Activated naive CD8-positive, alpha-beta T cell (primary cell): ENCODE data around the gene LYPLA2.
A peak's percentile ranks its signal among the peaks of the same experiment; 100 is the strongest.

Experiments used
- H3K27ac Mint-ChIP-seq: one replicate; pipeline ENCODE4 v1.8.0; 2021; ENCODE audit warnings: mixed read lengths
- H3K27me3 Mint-ChIP-seq: one replicate; pipeline ENCODE4 v1.8.0; 2021; ENCODE audit warnings: mixed read lengths
- H3K36me3 Mint-ChIP-seq: one replicate; pipeline ENCODE4 v1.8.0; 2021; ENCODE audit warnings: mixed read lengths
- H3K4me1 Mint-ChIP-seq: one replicate; pipeline ENCODE4 v1.8.0; 2021; ENCODE audit warnings: low read depth, mixed read lengths
- H3K4me3 Mint-ChIP-seq: one replicate; pipeline ENCODE4 v1.8.0; 2021; ENCODE audit warnings: mild to moderate bottlenecking, mixed read lengths
- H3K9me3 Mint-ChIP-seq: one replicate; pipeline ENCODE4 v1.8.0; 2021; ENCODE audit warnings: low read depth, mixed read lengths

The LYPLA2 gene

GRCh38 chr1:23803674-23804073 lies 12.7 kb downstream of the LYPLA2 start:
- Mint-ChIP-seq H3K4me3 (no peak overlapping the region), H3K9me3 (no peaks in the 10 kb centered on the region), H3K4me1 (peaks cover 9% of the 10 kb centered on the region), H3K27ac (no peak overlapping the region), H3K27me3 (no peaks in the 10 kb centered on the region), H3K36me3 (peaks cover 2% of the 10 kb centered on the region)

GRCh38 chr1:23804183-23804835 lies 13.4 kb downstream of the LYPLA2 start:
- H3K36me3 Mint-ChIP-seq, result peaks cover 2% of the 10 kb centered on the region
- no peak overlapping the region for H3K4me3 Mint-ChIP-seq
- H3K27ac Mint-ChIP-seq, result no peak overlapping the region
- peaks cover 6% of the 10 kb centered on the region for H3K4me1 Mint-ChIP-seq
- no peaks in the 10 kb centered on the region for H3K27me3 Mint-ChIP-seq
- H3K9me3 Mint-ChIP-seq, result no peaks in the 10 kb centered on the region

DNA sequence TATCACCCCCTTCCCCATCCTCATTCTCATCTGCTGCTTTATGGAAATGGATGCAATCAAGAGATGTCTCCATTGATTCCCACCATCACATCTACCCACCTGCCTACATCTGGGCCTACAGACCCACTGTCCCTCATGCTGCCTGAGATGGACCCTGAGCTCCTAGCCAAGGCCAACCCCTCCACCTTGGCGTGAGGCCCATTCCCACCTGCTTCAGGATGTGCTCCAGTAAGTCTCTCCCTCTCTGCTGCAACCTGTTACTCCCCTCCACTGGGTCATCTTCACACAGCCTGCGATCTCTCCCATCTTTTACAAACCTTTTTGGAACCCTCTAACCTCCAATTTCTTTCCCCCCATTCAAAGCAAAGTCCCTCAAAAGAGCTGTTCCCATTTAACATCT lies 14.1 kb downstream of the LYPLA2 start:
- Mint-ChIP-seq H3K27ac (no peak overlapping the region), H3K27me3 (no peaks in the 10 kb centered on the region), H3K4me1 (peaks cover 7% of the 10 kb centered on the region), H3K36me3 (peaks cover 2% of the 10 kb centered on the region), H3K9me3 (no peaks in the 10 kb centered on the region), H3K4me3 (no peak overlapping the region)

DNA sequence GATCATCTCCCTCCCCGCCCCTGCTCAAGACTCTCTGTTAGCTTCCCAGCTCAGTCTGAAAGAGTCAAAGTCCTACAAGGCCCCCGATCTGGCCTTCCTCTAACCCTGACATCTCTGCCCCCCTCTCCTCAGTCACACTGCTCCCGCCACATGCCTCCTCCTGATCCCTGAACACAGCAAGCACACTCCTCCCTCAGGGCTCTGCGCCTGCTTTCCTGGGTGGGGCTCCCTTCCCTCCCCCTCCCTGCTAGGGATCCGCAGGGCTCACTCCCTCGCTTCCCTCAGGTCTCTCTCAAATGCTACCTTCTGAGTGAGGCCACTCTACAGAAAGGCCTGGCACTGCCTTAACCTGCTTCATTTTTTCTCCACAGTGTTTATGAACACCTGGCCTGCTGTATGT lies 15.3 kb downstream of the LYPLA2 start:
- Mint-ChIP-seq H3K27ac (no peak overlapping the region), H3K27me3 (no peaks in the 10 kb centered on the region), H3K4me3 (no peak overlapping the region), H3K4me1 (peaks cover 10% of the 10 kb centered on the region), H3K36me3 (peaks cover 2% of the 10 kb centered on the region), H3K9me3 (no peaks in the 10 kb centered on the region)

- no peaks in the 10 kb centered on the region for H3K9me3 Mint-ChIP-seq
- peaks cover 10% of the 10 kb centered on the region for H3K4me1 Mint-ChIP-seq
- no peak overlapping the region for H3K4me3 Mint-ChIP-seq
- H3K27me3 Mint-ChIP-seq, result no peaks in the 10 kb centered on the region
- no peak overlapping the region for H3K27ac Mint-ChIP-seq
- peaks cover 2% of the 10 kb centered on the region for H3K36me3 Mint-ChIP-seq
Observed at GRCh38 chr1:23807453-23807852, 16.5 kb downstream of the LYPLA2 start.

DNA sequence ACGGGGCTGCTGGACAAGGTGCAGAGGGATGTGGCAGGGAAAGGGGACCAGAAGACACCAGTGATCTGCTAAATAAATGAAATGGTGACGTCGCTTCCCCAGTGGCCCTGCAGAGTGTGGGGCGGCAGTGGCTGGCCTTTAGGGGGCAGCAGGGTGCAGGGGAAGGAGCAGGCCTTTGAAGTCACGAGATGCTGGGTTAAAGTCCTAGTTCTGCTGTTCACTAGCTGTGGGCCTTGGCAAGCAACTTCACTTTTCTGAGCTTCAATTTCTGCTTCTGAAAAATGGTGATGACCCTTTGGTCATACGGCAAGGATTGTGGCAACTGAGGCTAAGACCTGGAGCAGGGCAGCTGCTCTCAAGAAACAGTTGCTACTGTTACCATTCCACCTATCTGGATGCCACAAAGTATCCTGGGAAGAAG lies 18.8 kb downstream of the LYPLA2 start:
- H3K4me3 Mint-ChIP-seq, result no peak overlapping the region
- peaks cover 2% of the 10 kb centered on the region for H3K36me3 Mint-ChIP-seq
- no peaks in the 10 kb centered on the region for H3K9me3 Mint-ChIP-seq
- H3K4me1 Mint-ChIP-seq, result peaks cover 10% of the 10 kb centered on the region
- no peak overlapping the region for H3K27ac Mint-ChIP-seq
- H3K27me3 Mint-ChIP-seq, result no peaks in the 10 kb centered on the region

DNA sequence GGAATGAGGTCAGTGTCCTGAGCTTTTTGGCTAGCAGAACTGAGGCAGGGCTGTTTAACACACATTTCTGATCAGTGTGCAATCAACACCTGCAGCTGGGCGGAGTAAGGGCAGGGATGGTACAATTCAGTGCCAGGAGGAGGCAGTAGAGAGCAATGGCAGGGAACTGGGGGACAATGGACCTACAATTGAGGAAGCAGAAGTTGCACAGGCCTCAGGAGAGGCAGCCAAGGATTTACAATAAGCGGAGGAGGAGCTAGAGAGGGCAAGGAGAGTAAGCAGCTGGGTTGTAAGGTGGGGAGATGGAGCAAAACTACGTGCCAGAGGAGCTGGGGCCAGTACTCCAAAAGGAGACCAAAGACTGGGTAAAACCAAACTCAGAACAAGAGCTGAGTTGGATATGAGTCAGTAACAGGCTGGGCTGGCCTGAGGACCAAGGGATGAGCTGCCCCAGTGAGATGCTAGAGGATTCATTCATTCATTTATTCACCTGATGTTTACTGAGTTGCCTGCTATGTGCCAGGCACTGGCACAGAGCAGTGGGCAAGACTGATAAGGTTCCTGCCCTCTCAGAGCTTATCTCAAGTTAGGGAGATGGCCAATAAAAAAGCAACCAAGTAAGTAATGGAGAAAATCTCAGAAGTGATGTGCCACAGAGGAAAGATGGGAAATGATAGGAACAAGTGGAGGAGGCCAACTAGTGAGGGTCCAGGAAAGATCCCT lies 20.0 kb downstream of the LYPLA2 start:
- peaks cover 2% of the 10 kb centered on the region for H3K36me3 Mint-ChIP-seq
- peaks cover 10% of the 10 kb centered on the region for H3K4me1 Mint-ChIP-seq
- no peak overlapping the region for H3K4me3 Mint-ChIP-seq
- no peaks in the 10 kb centered on the region for H3K9me3 Mint-ChIP-seq
- H3K27me3 Mint-ChIP-seq, result no peaks in the 10 kb centered on the region
- H3K27ac Mint-ChIP-seq, result peak overlapping the region; percentile 46

- Mint-ChIP-seq H3K36me3 (no peaks in the 10 kb centered on the region), H3K4me3 (no peak overlapping the region), H3K4me1 (peaks cover 10% of the 10 kb centered on the region), H3K27ac (no peak overlapping the region), H3K9me3 (no peaks in the 10 kb centered on the region), H3K27me3 (no peaks in the 10 kb centered on the region)
Observed at GRCh38 chr1:23814016-23814415, 23.1 kb downstream of the LYPLA2 start.

DNA sequence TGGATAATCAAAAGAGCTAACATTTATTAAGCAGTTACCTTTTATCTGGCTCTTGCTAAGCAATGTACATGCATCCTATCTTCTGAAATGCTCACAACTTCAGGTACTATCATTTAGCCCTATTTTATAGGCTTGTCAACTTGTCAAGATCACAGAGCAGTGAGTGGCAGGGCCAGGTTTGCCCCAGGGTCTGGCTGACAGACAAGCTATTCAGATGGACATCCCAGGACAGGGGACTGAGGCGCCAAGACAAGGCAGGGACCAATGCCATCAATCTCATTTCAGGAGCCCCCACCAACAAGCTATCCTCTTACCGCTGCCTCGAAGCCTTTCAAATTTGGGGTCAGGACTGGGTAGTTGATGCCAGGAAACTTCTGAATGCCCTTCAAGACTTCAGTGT lies 25.4 kb downstream of the LYPLA2 start:
- Mint-ChIP-seq H3K4me1 (no peaks in the 10 kb centered on the region), H3K4me3 (no peak overlapping the region), H3K27ac (no peak overlapping the region), H3K9me3 (no peaks in the 10 kb centered on the region), H3K27me3 (no peaks in the 10 kb centered on the region), H3K36me3 (no peaks in the 10 kb centered on the region)

GRCh38 chr1:23816906-23817305 lies 26.0 kb downstream of the LYPLA2 start:
- no peaks in the 10 kb centered on the region for H3K4me1 Mint-ChIP-seq
- H3K9me3 Mint-ChIP-seq, result no peaks in the 10 kb centered on the region
- no peak overlapping the region for H3K4me3 Mint-ChIP-seq
- H3K27me3 Mint-ChIP-seq, result no peaks in the 10 kb centered on the region
- no peaks in the 10 kb centered on the region for H3K36me3 Mint-ChIP-seq
- H3K27ac Mint-ChIP-seq, result no peak overlapping the region

DNA sequence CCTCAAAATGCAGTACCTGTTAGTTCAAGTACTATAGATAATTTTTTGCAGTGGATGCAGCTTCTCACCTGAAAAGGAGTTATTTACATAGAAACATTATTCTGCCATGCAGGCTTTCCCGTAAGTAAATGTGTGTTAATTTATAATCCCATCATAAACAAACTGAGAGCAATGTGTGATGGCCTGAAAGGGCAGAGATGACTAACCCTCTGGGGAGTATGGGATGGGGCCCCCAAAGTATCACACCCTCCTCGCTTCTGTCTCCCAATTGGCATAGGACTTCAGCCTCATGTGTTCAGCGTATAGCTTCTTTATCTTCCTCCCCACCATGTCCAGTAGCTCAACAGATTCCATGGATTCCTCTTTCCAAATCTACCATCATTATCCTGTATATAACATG lies 26.7 kb downstream of the LYPLA2 start:
- no peak overlapping the region for H3K27ac Mint-ChIP-seq
- H3K4me1 Mint-ChIP-seq, result no peaks in the 10 kb centered on the region
- H3K36me3 Mint-ChIP-seq, result no peaks in the 10 kb centered on the region
- no peaks in the 10 kb centered on the region for H3K27me3 Mint-ChIP-seq
- no peak overlapping the region for H3K4me3 Mint-ChIP-seq
- no peaks in the 10 kb centered on the region for H3K9me3 Mint-ChIP-seq

- Mint-ChIP-seq H3K4me3 (peak overlapping the region; percentile 96), H3K36me3 (no peaks in the 10 kb centered on the region), H3K9me3 (no peaks in the 10 kb centered on the region), H3K27ac (peak overlapping the region; percentile 55), H3K4me1 (peaks cover 13% of the 10 kb centered on the region), H3K27me3 (no peaks in the 10 kb centered on the region)
Observed at GRCh38 chr1:23823767-23824166, 32.8 kb downstream of the LYPLA2 start.

GRCh38 chr1:23824711-23825075 lies 33.7 kb downstream of the LYPLA2 start:
- Mint-ChIP-seq H3K27ac (peak overlapping the region; percentile 96), H3K4me1 (peaks cover 13% of the 10 kb centered on the region), H3K9me3 (no peaks in the 10 kb centered on the region), H3K4me3 (peak overlapping the region; percentile 96), H3K27me3 (no peaks in the 10 kb centered on the region), H3K36me3 (no peaks in the 10 kb centered on the region)

DNA sequence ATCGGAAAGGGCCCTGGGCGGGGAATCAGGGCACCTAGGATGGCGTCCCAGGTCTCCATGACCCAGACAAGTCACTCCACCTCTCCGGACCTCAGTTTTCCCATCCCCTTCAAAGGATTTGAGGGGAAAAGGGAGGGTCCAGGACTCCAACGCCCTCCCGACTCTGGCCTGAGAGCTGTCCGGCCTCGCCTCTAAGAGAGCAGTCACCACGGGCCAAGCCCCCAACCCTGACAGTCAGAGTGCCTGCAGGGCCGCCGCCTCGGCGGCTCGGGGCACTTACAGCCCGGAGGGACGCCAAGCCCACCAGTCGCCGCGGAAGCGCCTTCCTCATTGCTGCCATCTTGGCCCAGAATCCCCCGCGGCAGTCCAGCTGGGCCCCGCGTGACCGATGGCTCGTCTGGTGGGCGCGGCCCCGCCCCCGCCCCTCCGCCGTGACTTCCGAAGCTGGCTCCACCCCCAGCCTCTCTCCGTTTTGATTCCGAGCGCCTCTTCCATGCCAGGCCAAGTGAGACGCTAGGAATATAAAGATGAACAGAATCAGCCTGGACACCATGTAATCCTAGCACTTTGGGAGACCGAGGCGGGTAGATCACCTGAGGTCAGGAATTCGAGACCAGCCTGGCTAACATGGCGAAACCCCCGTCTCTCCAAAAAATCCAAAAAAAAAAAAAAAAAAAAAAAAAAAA lies 34.3 kb downstream of the LYPLA2 start, which contains the start of gene HMGCL:
Gene HMGCL, minus strand, starts transcription at position 354 of the 686 bp plus-strand sequence. Its CDS starts 14 bp downstream, at position 340.
- no peaks in the 10 kb centered on the region for H3K36me3 Mint-ChIP-seq
- H3K4me1 Mint-ChIP-seq, result peaks cover 13% of the 10 kb centered on the region
- H3K4me3 Mint-ChIP-seq, result peak within 1 kb of the TSS; percentile 96
- no peaks in the 10 kb centered on the region for H3K9me3 Mint-ChIP-seq
- peak within 1 kb of the TSS; percentile 96 for H3K27ac Mint-ChIP-seq
- no peaks in the 10 kb centered on the region for H3K27me3 Mint-ChIP-seq

DNA sequence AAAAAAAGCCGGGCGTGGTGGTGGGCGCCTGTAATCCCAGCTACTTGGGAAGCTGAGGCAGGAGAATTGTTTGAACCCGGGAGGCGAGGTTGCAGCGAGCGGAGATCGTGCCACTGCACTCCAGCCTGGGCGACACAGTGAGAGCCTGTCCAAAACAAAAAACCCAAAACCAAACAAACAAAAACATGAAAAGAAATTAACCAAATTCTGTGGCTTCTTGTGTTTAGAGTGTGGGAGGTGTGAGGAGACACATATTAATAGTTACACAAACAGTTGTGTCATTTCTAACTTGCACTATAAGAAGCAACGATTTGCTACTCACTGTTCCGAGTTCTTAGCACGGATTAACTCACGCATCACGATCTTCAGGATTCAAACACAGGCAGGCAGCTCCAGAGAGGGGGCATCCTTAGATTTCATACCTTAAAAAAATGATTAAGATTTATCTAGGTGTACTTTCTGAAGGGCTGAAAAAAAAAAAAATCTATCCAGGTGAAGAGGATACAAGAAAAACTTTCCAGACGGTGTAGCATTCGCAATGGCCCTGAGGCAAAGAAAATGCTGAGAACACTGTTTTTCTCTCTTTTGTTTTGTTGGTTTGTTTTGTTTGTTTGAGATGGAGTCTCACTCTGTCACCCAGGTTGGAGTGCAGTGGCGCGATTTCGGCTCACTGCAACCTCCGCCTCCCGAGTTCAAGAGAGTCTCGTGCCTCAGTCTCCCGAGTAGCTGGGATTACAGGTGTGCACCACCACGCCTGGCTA lies 35.0 kb downstream of the LYPLA2 start:
- Mint-ChIP-seq H3K4me1 (peaks cover 13% of the 10 kb centered on the region), H3K4me3 (peak overlapping the region; percentile 96), H3K36me3 (no peaks in the 10 kb centered on the region), H3K9me3 (no peaks in the 10 kb centered on the region), H3K27me3 (no peaks in the 10 kb centered on the region), H3K27ac (peak overlapping the region; percentile 96)
